AG04450 (cell line): Measurements from ENCODE around the gene MBD6. TPM values are rescaled to one million over a fixed set of nuclear protein-coding genes. Genes with fewer than 3 reads are reported as not detected.
A peak's percentile ranks its signal among the peaks of the same experiment; 100 is the strongest.
"Not testable (repeated sequence)": the region's sequence is repeated elsewhere in the genome, so short reads cannot be mapped to it uniquely, and the experiment has no call there.

Experiments used
- CTCF ChIA-PET: fragments of 300-600, 350-600 bp; formaldehyde crosslinking; extraction: SDS; loops from one replicate; lab custom pipeline; 2022; ENCODE audit warnings: antibody characterized with exemption, inconsistent platforms; lab: Charles Lee
- POLR2A ChIA-PET: fragments of 350-600 bp; formaldehyde crosslinking; extraction: SDS; loops from one replicate; lab custom pipeline; 2021; ENCODE audit warnings: antibody characterized with exemption, inconsistent platforms; lab: Yijun Ruan, JAX
- DNase-seq: peaks from one replicate; pipeline ENCODE4 v3.0.0-alpha.2; 2011; ENCODE audit warnings: low read depth, low spot score
- H3K27ac ChIP-seq: one replicate; pipeline ENCODE4 v1.5.1; 2012; ENCODE audit warnings: low read depth, low read length, control low read depth
- H3K27me3 ChIP-seq: one replicate; pipeline ENCODE4 v1.6.0; 2012; ENCODE audit warnings: low read length; ENCODE audit not compliant: control insufficient read depth, insufficient read depth
- H3K4me3 ChIP-seq: 2 replicates; pipeline ENCODE4 v1.5.1; 2011; ENCODE audit warnings: mild to moderate bottlenecking, low read depth, low read length, control low read depth
- H3K9me3 ChIP-seq: 2 replicates; pipeline ENCODE4 v1.5.1; 2012; ENCODE audit warnings: low read length; ENCODE audit not compliant: control insufficient read depth, insufficient read depth
- CTCF ChIP-seq: IDR thresholded peaks from 2 replicates; pipeline ENCODE4 v1.5.1; 2011; ENCODE audit warnings: low read depth, low read length, control low read depth, inconsistent platforms
- polyA plus RNA-seq: library from polyadenylated mRNA; depleted of rRNA; stranded (reverse); fragments of >200 nt; gene quantifications from 2 replicates; pipeline ENCODE4 v1.2.3, GENCODE V29; 2011

Gene MBD6
- polyA plus RNA-seq, 1 experiment = 3.3 TPM

GRCh38 chr12:57500213-57500612 is 22.4 kb upstream of the MBD6 start:
- TF ChIP-seq CTCF = no peak
- no peak overlapping the region for H3K27ac ChIP-seq
- CTCF ChIA-PET = no interaction called here
- no peak for DNase-seq
- no peaks in the 10 kb centered on the region for H3K27me3 ChIP-seq
- POLR2A ChIA-PET = no interaction called here
- no peak overlapping the region for H3K4me3 ChIP-seq
- H3K9me3 ChIP-seq = no peaks in the 10 kb centered on the region; the same call in 1 of the 2 replicates

- H3K27ac ChIP-seq, H3K9me3 ChIP-seq, CTCF ChIA-PET, H3K4me3 ChIP-seq, DNase-seq, H3K27me3 ChIP-seq: not testable (repeated sequence)
- POLR2A ChIA-PET = interaction anchor here (0.7 kb wide), 1 partner anchor 44 kb away, joined by 6 read pairs; no protein-coding TSS in a partner anchor
Measured at GRCh38 chr12:57502311-57502969, 20.2 kb upstream of the MBD6 start.

GRCh38 chr12:57506541-57506940 is 16.1 kb upstream of the MBD6 start:
- CTCF ChIA-PET = interaction anchor here (0.5 kb wide), 1 partner anchor 263 kb away, joined by 8 read pairs; no protein-coding TSS in a partner anchor
- H3K27ac ChIP-seq, H3K27me3 ChIP-seq, H3K9me3 ChIP-seq, DNase-seq, H3K4me3 ChIP-seq: not testable (repeated sequence)
- POLR2A ChIA-PET = interaction anchor here (0.7 kb wide), 1 partner anchor 10 kb away, joined by 4 read pairs; no protein-coding TSS in a partner anchor

- H3K4me3 ChIP-seq, H3K27me3 ChIP-seq, POLR2A ChIA-PET, H3K27ac ChIP-seq, H3K9me3 ChIP-seq, DNase-seq, CTCF ChIA-PET: not testable (repeated sequence)
Measured at GRCh38 chr12:57507796-57508195, 14.8 kb upstream of the MBD6 start.

GRCh38 chr12:57511161-57511560 is 11.5 kb upstream of the MBD6 start:
- DNase-seq = no peak
- CTCF ChIA-PET = no interaction called here
- POLR2A ChIA-PET = no interaction called here
- TF ChIP-seq CTCF = no peak
- Histone ChIP-seq H3K9me3 (no peaks in the 10 kb centered on the region), H3K4me3 (no peak overlapping the region), H3K27me3 (no peaks in the 10 kb centered on the region), H3K27ac (no peak overlapping the region)

- POLR2A ChIA-PET = interaction anchor here (0.5 kb wide), 1 partner anchor 18 kb away, joined by 4 read pairs; no protein-coding TSS in a partner anchor
- CTCF ChIA-PET = interaction anchor here (0.6 kb wide), 1 partner anchor 1468 kb away, joined by 3 read pairs; no protein-coding TSS in a partner anchor
- Histone ChIP-seq H3K9me3 (no peaks in the 10 kb centered on the region), H3K27me3 (no peaks in the 10 kb centered on the region), H3K27ac (peak overlapping the region; percentile 21), H3K4me3 (no peak overlapping the region)
- DNase-seq = no peak
- no peak for TF ChIP-seq CTCF
Measured at GRCh38 chr12:57511588-57512325, 10.9 kb upstream of the MBD6 start.
